Cerebellar nuclear complex (tissue), 1 donor: ENCODE measurements around the gene USP9X.
A peak's percentile ranks its signal among the peaks of the same experiment; 100 is the strongest.
"Not testable (repeated sequence)": the region's sequence is repeated elsewhere in the genome, so short reads cannot be mapped to it uniquely, and the experiment has no call there.

ENCODE experiments used
- DNase-seq, 2 experiments: peaks; one replicate each; lab custom pipeline; 2025; lab: John Stamatoyannopoulos, UW

Gene USP9X

GRCh38 chrX:41122664-41123257 is 37.5 kb downstream of the USP9X start:
- DNase-seq, result no peak

GRCh38 chrX:41127477-41128192 is 42.4 kb downstream of the USP9X start:
- no peak for DNase-seq

- DNase-seq, result no peak
Observed at GRCh38 chrX:41128955-41129354, 43.7 kb downstream of the USP9X start.

GRCh38 chrX:41131766-41132165 is 46.5 kb downstream of the USP9X start:
- DNase-seq, result no peak

- DNase-seq, result no peak
Observed at GRCh38 chrX:41133551-41133950, 48.3 kb downstream of the USP9X start.

- DNase-seq, result no peak
Observed at GRCh38 chrX:41137589-41137988, 52.3 kb downstream of the USP9X start.

GRCh38 chrX:41142130-41142910 is 57.1 kb downstream of the USP9X start:
- DNase-seq, result no peak

- DNase-seq, result no peak
Observed at GRCh38 chrX:41144873-41145272, 59.6 kb downstream of the USP9X start.

- no peak for DNase-seq
Observed at GRCh38 chrX:41145920-41146608, 60.8 kb downstream of the USP9X start.

- DNase-seq, result no peak
Observed at GRCh38 chrX:41148553-41148952, 63.3 kb downstream of the USP9X start.

- no peak for DNase-seq
Observed at GRCh38 chrX:41150043-41150442, 64.8 kb downstream of the USP9X start.

- DNase-seq, result not testable (repeated sequence)
Observed at GRCh38 chrX:41151726-41152125, 66.5 kb downstream of the USP9X start.

- DNase-seq, result no peak
Observed at GRCh38 chrX:41152221-41152620, 67.0 kb downstream of the USP9X start.

- DNase-seq, result no peak
Observed at GRCh38 chrX:41153448-41153847, 68.2 kb downstream of the USP9X start.

- no peak for DNase-seq
Observed at GRCh38 chrX:41153957-41154356, 68.7 kb downstream of the USP9X start.

- DNase-seq, result no peak
Observed at GRCh38 chrX:41164449-41164848, 79.2 kb downstream of the USP9X start.

- DNase-seq, result no peak
Observed at GRCh38 chrX:41167888-41168287, 82.6 kb downstream of the USP9X start.

- DNase-seq, result no peak
Observed at GRCh38 chrX:41176263-41176662, 91.0 kb downstream of the USP9X start.

- no peak for DNase-seq
Observed at GRCh38 chrX:41177297-41177696, 92.1 kb downstream of the USP9X start.

GRCh38 chrX:41178201-41178600 is 93.0 kb downstream of the USP9X start:
- no peak for DNase-seq

- DNase-seq, result peak in 1 of 2 experiments; percentile 9
Observed at GRCh38 chrX:41180194-41180908, 95.1 kb downstream of the USP9X start.

- no peak for DNase-seq
Observed at GRCh38 chrX:41184312-41184711, 99.1 kb downstream of the USP9X start.
